Measurements from ENCODE around the gene SF3A2.

Gene SF3A2

DNA sequence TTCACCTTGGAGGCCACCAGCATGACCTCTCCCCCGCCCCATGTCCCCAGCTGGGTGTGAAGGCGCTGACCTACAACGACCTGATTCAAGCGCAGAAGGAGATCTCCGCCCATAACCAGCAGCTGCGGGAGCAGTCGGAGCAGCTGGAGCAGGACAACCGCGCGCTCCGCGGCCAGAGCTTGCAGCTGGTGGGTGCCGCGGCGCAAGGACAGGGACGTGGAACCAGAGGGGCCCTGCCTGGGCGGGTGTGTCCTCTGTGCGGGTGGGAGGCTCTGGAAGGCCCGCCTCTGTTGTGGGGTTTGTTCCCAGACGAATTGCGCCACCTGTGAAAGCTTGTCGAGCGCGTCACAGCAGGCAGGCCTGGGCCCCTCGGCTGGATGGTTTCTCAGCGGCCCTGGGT is 22.8 kb upstream of the SF3A2 start:
- TF ChIP-seq, protein P1, sequence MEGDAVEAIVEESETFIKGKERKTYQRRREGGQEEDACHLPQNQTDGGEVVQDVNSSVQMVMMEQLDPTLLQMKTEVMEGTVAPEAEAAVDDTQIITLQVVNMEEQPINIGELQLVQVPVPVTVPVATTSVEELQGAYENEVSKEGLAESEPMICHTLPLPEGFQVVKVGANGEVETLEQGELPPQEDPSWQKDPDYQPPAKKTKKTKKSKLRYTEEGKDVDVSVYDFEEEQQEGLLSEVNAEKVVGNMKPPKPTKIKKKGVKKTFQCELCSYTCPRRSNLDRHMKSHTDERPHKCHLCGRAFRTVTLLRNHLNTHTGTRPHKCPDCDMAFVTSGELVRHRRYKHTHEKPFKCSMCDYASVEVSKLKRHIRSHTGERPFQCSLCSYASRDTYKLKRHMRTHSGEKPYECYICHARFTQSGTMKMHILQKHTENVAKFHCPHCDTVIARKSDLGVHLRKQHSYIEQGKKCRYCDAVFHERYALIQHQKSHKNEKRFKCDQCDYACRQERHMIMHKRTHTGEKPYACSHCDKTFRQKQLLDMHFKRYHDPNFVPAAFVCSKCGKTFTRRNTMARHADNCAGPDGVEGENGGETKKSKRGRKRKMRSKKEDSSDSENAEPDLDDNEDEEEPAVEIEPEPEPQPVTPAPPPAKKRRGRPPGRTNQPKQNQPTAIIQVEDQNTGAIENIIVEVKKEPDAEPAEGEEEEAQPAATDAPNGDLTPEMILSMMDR (IDR thresholded peaks at IDR 0.05; ENCODE audit: low read depth, low read length, missing control alignments): no peak
- no peak for DNase-seq (ENCODE audit: extremely low read depth, low read depth)
- no peak overlapping the region for H3K4me3 ChIP-seq (replicated peaks; ENCODE audit: low read depth, low read length)

DNA sequence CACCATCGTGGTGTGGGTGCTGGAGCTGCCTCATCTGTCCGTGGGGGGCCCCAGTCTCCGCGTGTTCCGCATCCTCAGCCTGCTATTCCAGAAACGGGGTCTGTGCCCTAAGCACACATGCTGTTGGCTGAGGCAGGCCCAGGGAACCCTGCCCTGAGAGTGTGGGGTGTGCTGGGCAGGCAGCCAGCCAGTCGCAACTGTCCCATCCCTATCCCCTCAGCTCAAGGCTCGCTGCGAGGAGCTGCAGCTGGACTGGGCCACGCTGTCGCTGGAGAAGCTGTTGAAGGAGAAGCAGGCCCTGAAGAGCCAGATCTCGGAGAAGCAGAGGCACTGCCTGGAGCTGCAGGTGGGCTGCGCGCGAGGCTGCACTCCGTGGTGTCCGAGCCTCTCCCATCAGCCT is 22.4 kb upstream of the SF3A2 start:
- H3K4me3 ChIP-seq (replicated peaks; ENCODE audit: low read depth, low read length): no peak overlapping the region
- DNase-seq (ENCODE audit: extremely low read depth, low read depth): no peak
- TF ChIP-seq, protein P1 (IDR thresholded peaks at IDR 0.05; ENCODE audit: low read depth, low read length, missing control alignments): no peak

DNA sequence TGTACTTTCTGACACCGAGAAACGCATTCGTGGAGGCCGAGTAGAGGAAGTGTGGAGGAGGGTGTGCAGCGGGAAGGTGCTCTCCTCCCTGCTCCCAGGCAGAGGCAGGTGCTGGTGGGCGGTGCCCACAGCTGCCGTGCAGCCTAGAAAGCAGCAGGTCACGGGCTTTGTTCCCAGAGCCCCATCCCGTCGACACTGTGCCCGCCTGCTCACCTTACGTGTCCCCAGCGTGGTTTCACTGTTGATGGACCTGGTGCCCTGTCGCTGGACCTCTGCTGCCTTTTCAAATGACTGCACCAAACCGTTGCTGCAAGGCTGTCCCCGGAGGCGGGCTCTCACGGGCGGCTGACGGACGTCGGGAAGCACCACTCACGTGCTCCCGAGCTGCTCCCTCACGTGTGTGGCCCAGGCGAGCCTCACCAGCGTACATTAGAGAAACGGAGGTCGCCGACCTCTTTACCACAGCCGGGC is 21.3 kb upstream of the SF3A2 start:
- TF ChIP-seq, protein P1 (IDR thresholded peaks at IDR 0.05; ENCODE audit: low read depth, low read length, missing control alignments): no peak

DNA sequence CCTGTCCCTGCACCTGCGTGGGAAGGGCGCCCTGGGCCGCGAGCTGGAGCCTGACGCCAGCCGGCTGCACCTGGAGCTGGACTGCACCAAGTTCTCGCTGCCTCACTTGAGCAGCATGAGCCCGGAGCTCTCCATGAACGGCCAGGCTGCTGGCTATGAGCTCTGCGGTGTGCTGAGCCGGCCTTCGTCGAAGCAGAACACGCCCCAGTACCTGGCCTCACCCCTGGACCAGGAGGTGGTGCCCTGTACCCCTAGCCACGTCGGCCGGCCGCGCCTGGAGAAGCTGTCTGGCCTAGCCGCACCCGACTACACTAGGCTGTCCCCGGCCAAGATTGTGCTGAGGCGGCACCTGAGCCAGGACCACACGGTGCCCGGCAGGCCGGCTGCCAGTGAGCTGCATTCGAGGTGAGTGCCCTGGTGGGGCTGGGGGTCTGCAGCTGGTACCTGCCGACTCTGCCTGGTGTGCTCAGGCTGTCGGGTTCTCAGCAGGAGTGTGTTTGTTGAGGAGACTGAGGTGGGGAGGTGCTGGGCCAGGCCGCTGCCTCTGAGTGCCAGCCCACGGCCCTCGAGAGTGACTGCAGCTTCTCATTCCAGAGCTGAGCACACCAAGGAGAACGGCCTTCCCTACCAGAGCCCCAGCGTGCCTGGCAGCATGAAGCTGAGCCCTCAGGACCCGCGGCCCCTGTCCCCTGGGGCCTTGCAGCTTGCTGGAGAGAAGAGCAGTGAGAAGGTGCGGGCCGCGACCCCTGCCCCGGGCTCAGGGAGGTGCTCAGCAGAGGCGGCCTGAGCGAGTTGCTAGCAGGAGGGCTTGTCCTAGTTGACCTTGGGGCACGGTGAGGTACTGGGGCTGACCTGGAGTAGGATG is 20.0 kb upstream of the SF3A2 start:
- DNase-seq (ENCODE audit: extremely low read depth, low read depth): no peak
- TF ChIP-seq, protein P1 (IDR thresholded peaks at IDR 0.05; ENCODE audit: low read depth, low read length, missing control alignments): no peak
- H3K4me3 ChIP-seq (replicated peaks; ENCODE audit: low read depth, low read length): no peak overlapping the region

More for the DNA sequence above, 21.3 kb upstream of the SF3A2 start:
- no peak for DNase-seq (ENCODE audit: extremely low read depth, low read depth)
- no peak overlapping the region for H3K4me3 ChIP-seq (replicated peaks; ENCODE audit: low read depth, low read length)

DNA sequence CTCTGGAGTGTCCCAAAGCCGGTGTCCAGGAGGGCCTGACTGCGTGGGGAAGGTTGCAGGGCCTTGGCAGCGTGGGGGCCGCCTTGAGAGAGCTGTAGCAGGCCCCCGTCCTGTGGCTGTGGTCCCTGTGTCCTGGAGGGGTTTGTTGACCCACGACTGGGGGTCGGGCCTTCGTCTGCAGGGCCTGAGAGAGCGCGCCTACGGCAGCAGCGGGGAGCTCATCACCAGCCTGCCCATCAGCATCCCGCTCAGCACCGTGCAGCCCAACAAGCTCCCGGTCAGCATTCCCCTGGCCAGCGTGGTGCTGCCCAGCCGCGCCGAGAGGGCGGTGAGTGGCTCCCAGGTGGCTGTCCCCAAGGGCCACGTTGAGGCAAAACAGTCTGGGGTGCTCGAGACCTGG is 19.0 kb upstream of the SF3A2 start:
- H3K4me3 ChIP-seq (replicated peaks; ENCODE audit: low read depth, low read length): no peak overlapping the region
- no peak for DNase-seq (ENCODE audit: extremely low read depth, low read depth)
- TF ChIP-seq, protein P1 (IDR thresholded peaks at IDR 0.05; ENCODE audit: low read depth, low read length, missing control alignments): no peak

DNA sequence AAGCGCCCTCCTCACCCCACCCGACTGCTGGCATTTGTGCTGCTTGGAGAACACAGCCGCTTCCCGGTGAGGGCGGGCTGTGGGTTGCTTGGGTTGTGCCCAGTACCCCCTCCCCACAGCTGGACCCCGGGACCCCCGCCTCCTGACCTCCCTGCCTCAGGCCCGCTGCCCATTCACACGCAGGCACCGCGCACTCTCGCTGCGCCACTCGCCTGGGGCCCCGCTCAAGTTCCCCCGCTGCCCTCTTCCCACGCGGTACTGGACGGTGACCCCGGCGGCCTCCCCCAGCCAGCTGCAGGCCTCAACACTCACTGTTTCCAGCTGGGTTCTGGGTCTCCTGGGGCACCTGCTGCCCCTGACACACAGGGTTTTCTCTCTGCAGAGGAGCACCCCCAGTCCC is 16.9 kb upstream of the SF3A2 start:
- TF ChIP-seq, protein P1 (IDR thresholded peaks at IDR 0.05; ENCODE audit: low read depth, low read length, missing control alignments): no peak
- DNase-seq (ENCODE audit: extremely low read depth, low read depth): no peak
- no peak overlapping the region for H3K4me3 ChIP-seq (replicated peaks; ENCODE audit: low read depth, low read length)
